ENCODE data around the gene EMP2. TPM values are rescaled to one million over a fixed set of nuclear protein-coding genes. Genes with fewer than 3 reads are reported as not detected.

The EMP2 gene
- total and polyA plus RNA-seq, 10 donors = 2.8 to 37.2 (median 19.5) TPM

- WGBS, 5 donors = 60 to 79% (median 71%) methylated on average over 2 of the region's 2 CpGs
Observed at GRCh38 chr16:10552281-10552680, 28.1 kb downstream of the EMP2 start.

GRCh38 chr16:10551881-10552280, 28.5 kb downstream of the EMP2 start:
- H3K9me3 ChIP-seq = peaks cover 0 to 21% (median 12%) of the 10 kb centered on the region in 8 donors
- H3K4me1 ChIP-seq = peaks cover 5 to 35% (median 22%) of the 10 kb centered on the region in 6 donors
- 77 to 89% (median 81%) methylated on average over 2 of the region's 2 CpGs for WGBS, 5 donors
- intact Hi-C loops (cut with DNase I; ENCODE audit: low total_unique reads) = no loop called here
- DNase-seq = no peak
- no peak for TF ChIP-seq POLR2A (IDR thresholded peaks at IDR 0.05)
- TF ChIP-seq POLR2AphosphoS5 (IDR thresholded peaks at IDR 0.05) = no peak
- TF ChIP-seq CTCF (IDR thresholded peaks at IDR 0.05 in 8 of 11, conservative IDR thresholded peaks at IDR 0.05 in 3 of 11) = no peak
- no peaks in the 10 kb centered on the region for H3K27me3 ChIP-seq (replicated peaks in 1 of 7)
- no peak overlapping the region for H3K4me3 ChIP-seq
- peak overlapping the region in 1 of 8 donors; percentile 47 for H3K27ac ChIP-seq
- peaks cover 0 to 7% (median 2%) of the 10 kb centered on the region in 6 donors for H3K36me3 ChIP-seq

More at GRCh38 chr16:10552281-10552680, 28.1 kb downstream of the EMP2 start:
- no peak for DNase-seq
- Histone ChIP-seq H3K27ac (peak overlapping the region in 7 of 8 donors; percentile 47 to 85 (median 63)), H3K4me3 (no peak overlapping the region), H3K36me3 (peaks cover 0 to 3% (median under 1%) of the 10 kb centered on the region in 6 donors), H3K9me3 (peaks cover 0 to 20% (median 12%) of the 10 kb centered on the region in 8 donors), H3K4me1 (peaks cover 5 to 37% (median 23%) of the 10 kb centered on the region in 6 donors), H3K27me3 (replicated peaks in 1 of 7) (no peaks in the 10 kb centered on the region)
- intact Hi-C loops (cut with DNase I; ENCODE audit: low total_unique reads) = no loop called here
- TF ChIP-seq CTCF (IDR thresholded peaks at IDR 0.05 in 8 of 11, conservative IDR thresholded peaks at IDR 0.05 in 3 of 11) = no peak
- no peak for TF ChIP-seq POLR2A (IDR thresholded peaks at IDR 0.05)
- TF ChIP-seq POLR2AphosphoS5 (IDR thresholded peaks at IDR 0.05) = no peak

GRCh38 chr16:10548404-10548803, 32.0 kb downstream of the EMP2 start:
- TF ChIP-seq POLR2A (IDR thresholded peaks at IDR 0.05) = no peak
- no peak for TF ChIP-seq CTCF (IDR thresholded peaks at IDR 0.05 in 8 of 11, conservative IDR thresholded peaks at IDR 0.05 in 3 of 11)
- Histone ChIP-seq H3K27me3 (replicated peaks in 1 of 7) (no peaks in the 10 kb centered on the region), H3K9me3 (peaks cover 0 to 21% (median 12%) of the 10 kb centered on the region in 8 donors), H3K4me3 (no peak overlapping the region), H3K27ac (no peak overlapping the region), H3K36me3 (peaks cover 0 to 37% (median 3%) of the 10 kb centered on the region in 6 donors), H3K4me1 (peaks cover 1 to 17% (median 10%) of the 10 kb centered on the region in 6 donors)
- WGBS, 5 donors = 88 to 100% (median 94%) methylated on average over 1 of the region's 1 CpG
- DNase-seq = no peak
- intact Hi-C loops (cut with DNase I; ENCODE audit: low total_unique reads) = no loop called here

GRCh38 chr16:10547708-10548107, 32.7 kb downstream of the EMP2 start:
- H3K36me3 ChIP-seq = peaks cover 0 to 44% (median 4%) of the 10 kb centered on the region in 6 donors
- H3K4me1 ChIP-seq = peaks cover 0 to 10% (median 5%) of the 10 kb centered on the region in 6 donors
- DNase-seq = no peak
- intact Hi-C loops (cut with DNase I; ENCODE audit: low total_unique reads) = no loop called here
- no peaks in the 10 kb centered on the region for H3K27me3 ChIP-seq (replicated peaks in 1 of 7)
- H3K27ac ChIP-seq = no peak overlapping the region
- no peak for TF ChIP-seq POLR2A (IDR thresholded peaks at IDR 0.05)
- no peak for TF ChIP-seq CTCF (IDR thresholded peaks at IDR 0.05 in 8 of 11, conservative IDR thresholded peaks at IDR 0.05 in 3 of 11)
- no peak for TF ChIP-seq POLR2AphosphoS5 (IDR thresholded peaks at IDR 0.05)
- WGBS, 5 donors = 88 to 97% (median 92%) methylated on average over 6 of the region's 6 CpGs
- no peak overlapping the region for H3K4me3 ChIP-seq
- H3K9me3 ChIP-seq = peaks cover 0 to 21% (median 12%) of the 10 kb centered on the region in 8 donors

Measured in spleen (tissue), 11 donors.